ENCODE measurements around the gene SNCA.

Gene SNCA

GRCh38 chr4:89836897-89837384, at the start of gene SNCA:
TSS of gene SNCA (minus strand) at chr4:89837161. CDS start at chr4:89835667, 1,494 bp downstream.
- DNase-seq, result no peak

- no peak for DNase-seq
These were observed 42.3 kb upstream of the SNCA start for GRCh38 chr4:89879215-89879614.

- no peak for DNase-seq
These were observed 41.6 kb upstream of the SNCA start for GRCh38 chr4:89878611-89879010.

GRCh38 chr4:89876548-89876947, 39.6 kb upstream of the SNCA start:
- no peak for DNase-seq

GRCh38 chr4:89871211-89871610, 34.2 kb upstream of the SNCA start:
- no peak for DNase-seq

GRCh38 chr4:89868999-89869589, 32.1 kb upstream of the SNCA start:
- DNase-seq, result no peak

GRCh38 chr4:89868276-89868675, 31.3 kb upstream of the SNCA start:
- DNase-seq, result no peak

- DNase-seq, result no peak
These were observed 26.6 kb upstream of the SNCA start for GRCh38 chr4:89863533-89863932.

- DNase-seq, result no peak
These were observed 24.0 kb upstream of the SNCA start for GRCh38 chr4:89860971-89861370.

- no peak for DNase-seq
These were observed 18.3 kb upstream of the SNCA start for GRCh38 chr4:89855236-89855635.

- DNase-seq, result no peak
These were observed 10.8 kb upstream of the SNCA start for GRCh38 chr4:89847571-89848325.

- no peak for DNase-seq
These were observed 2.6 kb upstream of the SNCA start for GRCh38 chr4:89839558-89839957.

- no peak for DNase-seq
These were observed 1.0 kb upstream of the SNCA start for GRCh38 chr4:89837993-89838390.

GRCh38 chr4:89837385-89837992, 528 bp upstream of the SNCA start:
- no peak for DNase-seq

GRCh38 chr4:89836031-89836745, 773 bp downstream of the SNCA start:
- DNase-seq, result no peak

- no peak for DNase-seq
These were observed 1.5 kb downstream of the SNCA start for GRCh38 chr4:89835413-89835812.

- DNase-seq, result no peak
These were observed 2.3 kb downstream of the SNCA start for GRCh38 chr4:89834486-89835209.

GRCh38 chr4:89829470-89830138, 7.4 kb downstream of the SNCA start:
- DNase-seq, result peak; percentile 5

GRCh38 chr4:89823416-89823815, 13.5 kb downstream of the SNCA start:
- no peak for DNase-seq

- no peak for DNase-seq
These were observed 15.3 kb downstream of the SNCA start for GRCh38 chr4:89821612-89822011.

GRCh38 chr4:89820010-89820409, 17.0 kb downstream of the SNCA start:
- no peak for DNase-seq

- no peak for DNase-seq
These were observed 22.6 kb downstream of the SNCA start for GRCh38 chr4:89814362-89814761.

All from GF-D8 (cell line).